Activated CD4-positive, alpha-beta T cell treated with anti-CD3 and anti-CD28 coated beads, Interleukin-2, Interleukin-6, amounts not matched to agents 100 ng/mL and 50 ng/mL, durations not matched to agents 16 hours and 8 hours (primary cell): Measurements from ENCODE around the gene FZD10.

Experiments
- DNase-seq: peaks from one replicate; pipeline ENCODE4 v3.0.0-alpha.2; 2020

The FZD10 gene

GRCh38 chr12:130155416-130156073 lies 6.7 kb upstream of the FZD10 start:
- DNase-seq, result no peak

GRCh38 chr12:130156652-130157275 lies 5.5 kb upstream of the FZD10 start:
- DNase-seq, result no peak

DNA sequence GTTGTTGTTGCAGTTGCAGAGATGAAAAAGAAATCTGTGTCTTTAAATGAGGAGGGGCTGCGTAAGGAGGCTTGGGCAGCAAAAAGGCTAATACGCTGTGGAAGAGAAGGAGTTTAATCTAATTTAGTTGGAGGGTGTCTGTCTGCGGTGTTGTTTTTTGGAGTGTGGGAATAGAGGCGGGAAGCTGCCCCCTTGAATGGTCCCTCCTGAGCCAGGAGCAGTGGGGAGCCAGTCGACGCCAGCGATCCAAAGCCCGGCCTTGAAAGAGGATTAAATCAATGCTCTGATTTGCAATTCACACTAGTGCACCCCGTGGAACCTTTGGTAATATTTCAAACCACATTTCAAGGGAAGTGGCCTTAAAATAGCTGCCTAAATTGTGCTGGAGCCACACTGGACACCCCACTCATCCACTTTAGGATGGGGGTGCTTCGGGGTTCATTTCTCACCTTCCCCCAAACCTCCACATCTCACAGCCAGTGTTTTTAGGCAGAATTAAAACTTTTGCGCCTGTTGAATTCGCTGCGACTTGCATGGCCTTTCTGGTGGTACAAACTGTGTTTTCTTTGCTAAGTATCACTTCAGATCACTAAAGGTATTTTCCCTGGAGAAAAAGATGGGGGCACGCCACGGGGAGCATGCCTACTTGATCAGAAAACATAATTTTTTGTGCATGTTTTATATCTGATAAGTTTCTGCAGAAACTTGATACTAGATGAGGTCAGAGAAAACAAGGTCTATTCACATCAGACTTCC lies 4.1 kb upstream of the FZD10 start:
- DNase-seq, result no peak

- DNase-seq, result no peak
These were observed 3.6 kb upstream of the FZD10 start for GRCh38 chr12:130158754-130159059.

GRCh38 chr12:130160306-130160705 lies 2.0 kb upstream of the FZD10 start:
- DNase-seq, result no peak

GRCh38 chr12:130160711-130161231 lies 1.5 kb upstream of the FZD10 start:
- no peak for DNase-seq

DNA sequence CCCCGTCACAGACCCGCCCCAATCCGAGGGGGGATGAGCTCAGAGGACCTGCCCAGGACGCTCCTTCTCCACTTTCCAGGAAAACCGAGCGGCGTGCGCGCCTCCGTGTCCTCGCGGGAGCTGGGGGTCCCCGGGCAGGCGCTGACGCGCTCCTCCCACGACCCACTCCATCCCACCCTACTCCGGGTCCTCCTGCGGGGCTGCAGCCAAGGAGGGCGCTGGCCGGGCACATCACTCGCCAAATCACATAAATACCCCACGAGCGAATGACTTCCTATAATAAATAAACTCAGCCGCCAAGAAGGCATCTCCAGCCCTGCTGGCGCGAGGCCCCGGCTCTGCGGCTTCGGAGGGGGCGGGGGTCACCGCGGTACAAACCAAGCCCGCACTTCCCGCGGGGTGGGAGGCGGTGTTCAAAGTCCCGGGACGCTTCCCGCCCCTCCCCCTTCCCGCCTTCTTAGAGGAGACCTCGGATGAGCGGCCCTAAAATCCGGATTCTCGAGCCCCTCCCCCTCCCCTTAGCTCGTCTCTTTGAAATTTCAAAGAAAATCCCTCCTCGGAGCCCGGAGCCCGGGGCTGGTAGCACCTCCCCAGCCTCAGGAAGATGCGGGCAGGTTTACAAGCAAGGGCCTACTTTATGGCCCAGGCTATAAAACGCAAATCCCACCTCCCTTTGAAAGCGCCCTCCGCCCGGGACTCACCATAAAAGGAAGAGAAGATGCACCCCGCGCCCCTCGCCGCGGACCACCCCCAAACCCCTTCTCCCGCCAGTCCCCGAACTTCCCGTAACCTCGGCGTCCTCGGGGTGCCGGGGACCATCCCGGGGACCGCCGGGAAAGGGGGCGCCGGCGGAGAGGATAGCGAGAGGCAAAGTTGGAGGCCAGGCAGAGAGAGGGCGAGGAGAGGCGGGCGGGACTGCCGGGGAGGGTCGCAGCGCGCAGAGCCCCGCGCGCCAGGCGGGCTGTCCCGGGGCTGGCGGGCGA lies 712 bp upstream of the FZD10 start:
- DNase-seq, result no peak

DNA sequence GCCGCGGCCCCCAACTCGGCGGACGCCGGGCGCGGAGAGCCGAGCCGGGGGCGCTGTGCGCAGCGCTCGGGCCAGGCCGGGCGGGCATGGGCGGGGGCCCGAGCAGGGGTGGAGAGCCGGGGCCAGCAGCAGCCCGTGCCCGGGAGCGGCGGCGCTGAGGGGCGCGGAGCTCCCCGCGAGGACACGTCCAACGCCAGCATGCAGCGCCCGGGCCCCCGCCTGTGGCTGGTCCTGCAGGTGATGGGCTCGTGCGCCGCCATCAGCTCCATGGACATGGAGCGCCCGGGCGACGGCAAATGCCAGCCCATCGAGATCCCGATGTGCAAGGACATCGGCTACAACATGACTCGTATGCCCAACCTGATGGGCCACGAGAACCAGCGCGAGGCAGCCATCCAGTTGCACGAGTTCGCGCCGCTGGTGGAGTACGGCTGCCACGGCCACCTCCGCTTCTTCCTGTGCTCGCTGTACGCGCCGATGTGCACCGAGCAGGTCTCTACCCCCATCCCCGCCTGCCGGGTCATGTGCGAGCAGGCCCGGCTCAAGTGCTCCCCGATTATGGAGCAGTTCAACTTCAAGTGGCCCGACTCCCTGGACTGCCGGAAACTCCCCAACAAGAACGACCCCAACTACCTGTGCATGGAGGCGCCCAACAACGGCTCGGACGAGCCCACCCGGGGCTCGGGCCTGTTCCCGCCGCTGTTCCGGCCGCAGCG lies 639 bp downstream of the FZD10 start:
- no peak for DNase-seq

DNA sequence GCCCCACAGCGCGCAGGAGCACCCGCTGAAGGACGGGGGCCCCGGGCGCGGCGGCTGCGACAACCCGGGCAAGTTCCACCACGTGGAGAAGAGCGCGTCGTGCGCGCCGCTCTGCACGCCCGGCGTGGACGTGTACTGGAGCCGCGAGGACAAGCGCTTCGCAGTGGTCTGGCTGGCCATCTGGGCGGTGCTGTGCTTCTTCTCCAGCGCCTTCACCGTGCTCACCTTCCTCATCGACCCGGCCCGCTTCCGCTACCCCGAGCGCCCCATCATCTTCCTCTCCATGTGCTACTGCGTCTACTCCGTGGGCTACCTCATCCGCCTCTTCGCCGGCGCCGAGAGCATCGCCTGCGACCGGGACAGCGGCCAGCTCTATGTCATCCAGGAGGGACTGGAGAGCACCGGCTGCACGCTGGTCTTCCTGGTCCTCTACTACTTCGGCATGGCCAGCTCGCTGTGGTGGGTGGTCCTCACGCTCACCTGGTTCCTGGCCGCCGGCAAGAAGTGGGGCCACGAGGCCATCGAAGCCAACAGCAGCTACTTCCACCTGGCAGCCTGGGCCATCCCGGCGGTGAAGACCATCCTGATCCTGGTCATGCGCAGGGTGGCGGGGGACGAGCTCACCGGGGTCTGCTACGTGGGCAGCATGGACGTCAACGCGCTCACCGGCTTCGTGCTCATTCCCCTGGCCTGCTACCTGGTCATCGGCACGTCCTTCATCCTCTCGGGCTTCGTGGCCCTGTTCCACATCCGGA lies 1.4 kb downstream of the FZD10 start:
- DNase-seq, result no peak

GRCh38 chr12:130164216-130164542 lies 1.9 kb downstream of the FZD10 start:
- DNase-seq, result no peak

DNA sequence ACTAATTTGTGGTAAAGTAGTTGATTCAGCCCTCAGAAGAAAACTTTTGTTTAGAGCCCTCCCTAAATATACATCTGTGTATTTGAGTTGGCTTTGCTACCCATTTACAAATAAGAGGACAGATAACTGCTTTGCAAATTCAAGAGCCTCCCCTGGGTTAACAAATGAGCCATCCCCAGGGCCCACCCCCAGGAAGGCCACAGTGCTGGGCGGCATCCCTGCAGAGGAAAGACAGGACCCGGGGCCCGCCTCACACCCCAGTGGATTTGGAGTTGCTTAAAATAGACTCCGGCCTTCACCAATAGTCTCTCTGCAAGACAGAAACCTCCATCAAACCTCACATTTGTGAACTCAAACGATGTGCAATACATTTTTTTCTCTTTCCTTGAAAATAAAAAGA lies 2.7 kb downstream of the FZD10 start:
- no peak for DNase-seq

DNA sequence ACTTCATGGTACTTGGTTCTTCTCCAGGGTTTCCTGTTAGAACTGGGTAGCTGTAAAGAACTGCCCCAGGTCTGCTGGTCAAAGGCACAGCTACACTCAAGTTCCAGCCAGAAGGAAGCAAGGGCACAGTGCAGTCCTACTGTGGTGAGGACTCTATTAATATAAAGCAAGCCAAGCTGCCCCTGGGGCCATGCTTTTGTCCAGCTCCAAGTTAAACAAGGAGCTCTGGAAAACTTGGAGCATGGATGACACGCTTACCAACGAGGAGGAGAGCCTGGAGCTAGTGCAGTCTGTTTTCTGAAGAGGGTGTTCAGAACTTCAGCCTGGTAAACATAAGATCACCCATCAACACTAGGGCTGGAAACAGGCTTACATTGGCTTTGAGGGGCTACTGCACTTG lies 4.0 kb downstream of the FZD10 start:
- no peak for DNase-seq

GRCh38 chr12:130167537-130167936 lies 5.3 kb downstream of the FZD10 start:
- DNase-seq, result no peak

GRCh38 chr12:130169256-130169655 lies 7.0 kb downstream of the FZD10 start:
- DNase-seq, result no peak

- no peak for DNase-seq
These were observed 7.7 kb downstream of the FZD10 start for GRCh38 chr12:130169924-130170323.

- no peak for DNase-seq
These were observed 8.3 kb downstream of the FZD10 start for GRCh38 chr12:130170611-130171010.

DNA sequence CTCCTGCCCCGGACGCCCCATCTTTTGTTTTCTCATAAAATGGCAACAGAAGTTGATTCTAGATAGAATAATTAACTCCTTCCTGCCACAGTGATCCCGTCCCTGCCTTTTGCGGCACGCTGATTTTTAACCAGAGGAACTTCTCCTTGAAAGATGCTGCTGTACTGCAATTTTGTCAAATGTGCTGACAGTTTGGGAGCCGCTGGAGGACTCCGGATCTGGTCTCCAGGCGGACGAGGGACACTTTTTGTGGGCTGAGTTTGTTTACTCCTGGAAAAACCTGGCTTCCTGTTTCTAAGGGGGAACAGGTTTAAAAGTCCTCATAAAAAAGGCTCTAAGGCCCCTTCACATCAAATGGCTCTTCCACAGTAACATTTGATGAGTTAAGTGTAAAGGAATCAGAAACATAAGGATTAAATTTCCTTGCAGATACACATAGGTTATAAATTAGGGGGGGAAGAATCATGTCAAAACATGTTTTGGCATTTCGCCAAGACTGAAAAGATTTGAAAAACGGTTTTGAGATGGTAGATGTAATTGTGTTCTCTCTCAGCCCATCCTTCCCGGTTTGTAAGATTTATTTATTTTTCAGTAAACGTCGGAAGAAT lies 15.5 kb downstream of the FZD10 start:
- no peak for DNase-seq

DNA sequence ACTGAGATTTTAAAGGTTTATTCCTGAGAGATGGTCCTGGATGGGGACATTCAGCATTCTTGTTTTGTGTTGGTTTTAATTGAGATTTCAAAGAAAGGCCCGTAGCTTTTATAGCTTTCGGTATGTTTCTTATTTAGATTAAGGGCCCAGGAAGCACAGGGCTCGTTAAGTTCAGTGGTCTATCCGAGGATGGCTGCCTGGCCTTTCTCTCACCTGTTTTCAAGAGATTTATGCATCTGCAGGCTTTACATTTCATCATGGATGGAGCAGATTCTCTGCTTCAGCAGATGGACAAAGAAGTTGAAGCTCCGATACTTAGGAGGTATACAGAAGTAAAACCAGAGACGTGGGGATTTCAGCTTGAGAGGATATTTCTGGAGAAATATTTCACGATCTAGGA lies 16.0 kb downstream of the FZD10 start:
- DNase-seq, result no peak

DNA sequence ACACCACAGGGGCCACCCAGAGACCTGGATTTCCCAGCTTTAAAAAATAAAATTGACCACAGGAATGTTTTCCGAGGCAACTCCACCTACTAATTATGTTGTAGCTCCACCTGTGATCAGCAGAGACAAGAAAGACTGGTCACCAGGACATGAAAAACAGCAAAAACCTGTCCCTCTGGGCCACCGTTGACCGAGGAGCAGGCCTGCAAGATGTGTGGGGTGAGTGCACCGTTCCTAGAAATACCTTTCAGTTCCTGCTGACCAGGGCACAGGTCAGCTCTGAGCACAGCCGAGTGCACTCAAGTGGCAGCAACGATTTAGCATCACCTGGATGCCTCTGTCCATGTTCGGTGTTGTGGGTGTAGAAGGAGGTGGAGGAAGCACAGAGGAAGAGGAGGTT lies 16.9 kb downstream of the FZD10 start:
- DNase-seq, result no peak

DNA sequence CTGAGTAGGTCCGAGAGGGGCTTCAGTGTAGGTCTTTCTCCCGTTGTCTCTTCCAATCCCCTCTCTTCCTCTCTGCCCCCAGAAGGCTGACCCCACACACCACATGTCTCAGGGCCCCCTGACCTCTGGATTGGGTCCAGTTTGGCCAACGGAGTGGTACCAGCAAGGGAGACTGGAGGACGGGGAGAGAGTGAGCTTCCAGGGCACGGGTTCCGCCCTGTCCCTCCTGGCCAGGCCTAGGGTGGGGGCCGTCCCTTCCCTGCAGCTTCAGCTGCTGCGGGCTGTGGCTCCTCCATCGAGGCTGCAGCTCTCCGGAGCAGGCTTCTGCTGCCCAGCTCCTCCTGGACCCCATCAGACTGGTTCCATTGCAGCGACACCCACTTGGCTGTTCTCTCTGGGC lies 17.4 kb downstream of the FZD10 start:
- DNase-seq, result no peak

- no peak for DNase-seq
These were observed 18.9 kb downstream of the FZD10 start for GRCh38 chr12:130181211-130181610.
